Measurements from ENCODE around the gene DEPDC1B. TPM values are rescaled to one million over a fixed set of nuclear protein-coding genes. Genes with fewer than 3 reads are reported as not detected.

Gene DEPDC1B
- total and polyA plus RNA-seq, 2 of the 8 experiments (the other 6 are each of a cell fraction or from before 2014, with no cell fraction given), result 30.8 to 67.4 TPM

GRCh38 chr5:60670749-60671148 lies 29.2 kb downstream of the DEPDC1B start (continued):
- TF ChIP-seq GABPA (IDR thresholded peaks at IDR 0.05; ENCODE audit: borderline replicate concordance, insufficient read depth, low read length) (no peak), SAP30 (IDR thresholded peaks at IDR 0.05; ENCODE audit: insufficient read depth, insufficient replicate concordance, low read length) (no peak), SP4 (IDR thresholded peaks at IDR 0.05; ENCODE audit: low read length) (no peak)

All from H1 (cell line).